Epidermal melanocyte (primary cell): Measurements from ENCODE around the gene C8G.

Experiments used
- DNase-seq: peaks from one replicate; pipeline ENCODE4 v3.0.0; 2011; ENCODE audit warnings: low spot score; ENCODE audit not compliant: insufficient read length

Gene C8G

GRCh38 chr9:136920734-136921231, 24.3 kb upstream of the C8G start:
- no peak for DNase-seq

- no peak for DNase-seq
Observed at GRCh38 chr9:136921307-136921706, 23.7 kb upstream of the C8G start.

GRCh38 chr9:136921718-136922117, 23.3 kb upstream of the C8G start:
- no peak for DNase-seq

GRCh38 chr9:136922540-136922939, 22.5 kb upstream of the C8G start:
- DNase-seq, result no peak

GRCh38 chr9:136923881-136924280, 21.2 kb upstream of the C8G start:
- DNase-seq, result no peak

GRCh38 chr9:136925414-136926153, 19.5 kb upstream of the C8G start:
- DNase-seq, result no peak

- DNase-seq, result no peak
Observed at GRCh38 chr9:136926154-136926704, 18.8 kb upstream of the C8G start.

- DNase-seq, result no peak
Observed at GRCh38 chr9:136926749-136927148, 18.3 kb upstream of the C8G start.

- DNase-seq, result peak; percentile 77
Observed at GRCh38 chr9:136927343-136928271, 17.4 kb upstream of the C8G start.

GRCh38 chr9:136928591-136928990, 16.5 kb upstream of the C8G start:
- DNase-seq, result no peak

- DNase-seq, result no peak
Observed at GRCh38 chr9:136930014-136930413, 15.0 kb upstream of the C8G start.

- DNase-seq, result no peak
Observed at GRCh38 chr9:136931611-136932130, 13.4 kb upstream of the C8G start.

GRCh38 chr9:136934277-136934676, 10.8 kb upstream of the C8G start:
- no peak for DNase-seq

- DNase-seq, result no peak
Observed at GRCh38 chr9:136935651-136936050, 9.4 kb upstream of the C8G start.

GRCh38 chr9:136936645-136937170, 8.3 kb upstream of the C8G start:
- no peak for DNase-seq

- no peak for DNase-seq
Observed at GRCh38 chr9:136937186-136938001, 7.6 kb upstream of the C8G start.

- no peak for DNase-seq
Observed at GRCh38 chr9:136939431-136939995, 5.5 kb upstream of the C8G start.

- no peak for DNase-seq
Observed at GRCh38 chr9:136939996-136940525, 5.0 kb upstream of the C8G start.

GRCh38 chr9:136940526-136941230, 4.4 kb upstream of the C8G start:
- no peak for DNase-seq
